Stimulated activated CD4-positive, alpha-beta T cell treated with anti-CD3 and anti-CD28 coated beads, Interleukin-15, amount 100 ng/mL, for 24 hours (primary cell): ENCODE measurements around the gene XRCC1.
A peak's percentile ranks its signal among the peaks of the same experiment; 100 is the strongest.
"Not testable (repeated sequence)": the region's sequence is repeated elsewhere in the genome, so short reads cannot be mapped to it uniquely, and the experiment has no call there.

Experiments
- DNase-seq: peaks from one replicate; pipeline ENCODE4 v3.0.0-alpha.2; 2020

XRCC1 gene

GRCh38 chr19:43599635-43600295, 24.4 kb upstream of the XRCC1 start:
- no peak for DNase-seq

GRCh38 chr19:43598445-43599240, 23.3 kb upstream of the XRCC1 start:
- DNase-seq, result no peak

GRCh38 chr19:43597876-43598275, 22.5 kb upstream of the XRCC1 start:
- no peak for DNase-seq

GRCh38 chr19:43596842-43597461, 21.6 kb upstream of the XRCC1 start:
- no peak for DNase-seq

- DNase-seq, result peak; percentile 100
Observed at GRCh38 chr19:43595999-43596841, 20.9 kb upstream of the XRCC1 start, which contains the start of the genes IRGQ and ZNF576. Gene IRGQ (minus strand): TSS chr19:43596134. CDS start chr19:43595338, 796 bp downstream. Gene ZNF576 (plus strand): TSS chr19:43596595. CDS start chr19:43597109, 514 bp downstream.

- DNase-seq, result peak; percentile 28
Observed at GRCh38 chr19:43595605-43595998, 20.3 kb upstream of the XRCC1 start.

- peak; percentile 79 for DNase-seq
Observed at GRCh38 chr19:43594710-43595604, 19.6 kb upstream of the XRCC1 start.

GRCh38 chr19:43594081-43594697, 18.9 kb upstream of the XRCC1 start:
- no peak for DNase-seq

GRCh38 chr19:43592800-43593350, 17.5 kb upstream of the XRCC1 start:
- DNase-seq, result no peak

GRCh38 chr19:43591904-43592772, 16.8 kb upstream of the XRCC1 start:
- DNase-seq, result no peak

- no peak for DNase-seq
Observed at GRCh38 chr19:43589678-43590077, 14.4 kb upstream of the XRCC1 start.

- DNase-seq, result no peak
Observed at GRCh38 chr19:43589277-43589676, 13.9 kb upstream of the XRCC1 start.

GRCh38 chr19:43587029-43587428, 11.7 kb upstream of the XRCC1 start:
- DNase-seq, result not testable (repeated sequence)

- DNase-seq, result no peak
Observed at GRCh38 chr19:43586346-43586745, 11.0 kb upstream of the XRCC1 start.

GRCh38 chr19:43584484-43584883, 9.2 kb upstream of the XRCC1 start:
- no peak for DNase-seq

- no peak for DNase-seq
Observed at GRCh38 chr19:43582495-43582894, 7.2 kb upstream of the XRCC1 start.

GRCh38 chr19:43581467-43581866, 6.1 kb upstream of the XRCC1 start:
- DNase-seq, result no peak

- DNase-seq, result no peak
Observed at GRCh38 chr19:43578787-43579186, 3.5 kb upstream of the XRCC1 start.

- DNase-seq, result no peak
Observed at GRCh38 chr19:43575955-43576878, 890 bp upstream of the XRCC1 start.
